Measurements from ENCODE around the gene ZP1. TPM values are rescaled to one million over a fixed set of nuclear protein-coding genes. Genes with fewer than 3 reads are reported as not detected.
"Not testable (repeated sequence)": the region's sequence is repeated elsewhere in the genome, so short reads cannot be mapped to it uniquely, and the experiment has no call there.

Gene ZP1
- total RNA-seq, 1 donor: not detected

GRCh38 chr11:60905047-60905446 is 37.7 kb downstream of the ZP1 start:
- DNase-seq (ENCODE audit: low read depth in 2 of 3, low spot score in 2 of 3): no peak

GRCh38 chr11:60905551-60906113 is 38.3 kb downstream of the ZP1 start:
- no peak for DNase-seq (ENCODE audit: low read depth in 2 of 3, low spot score in 2 of 3)

- DNase-seq (ENCODE audit: low read depth in 2 of 3, low spot score in 2 of 3): peak; percentile 90 to 99 (median 97)
Observed at GRCh38 chr11:60906132-60906972, 39.0 kb downstream of the ZP1 start, which contains the start of gene PRPF19. Gene PRPF19 (minus strand): TSS chr11:60906585. CDS start chr11:60906382, 203 bp downstream.

- no peak for DNase-seq (ENCODE audit: low read depth in 2 of 3, low spot score in 2 of 3)
Observed at GRCh38 chr11:60908803-60909202, 41.5 kb downstream of the ZP1 start.

GRCh38 chr11:60909680-60910280 is 42.4 kb downstream of the ZP1 start:
- not testable (repeated sequence) for DNase-seq (ENCODE audit: low read depth in 2 of 3, low spot score in 2 of 3)

- no peak for DNase-seq (ENCODE audit: low read depth in 2 of 3, low spot score in 2 of 3)
Observed at GRCh38 chr11:60910281-60910687, 42.9 kb downstream of the ZP1 start.

- DNase-seq (ENCODE audit: low read depth in 2 of 3, low spot score in 2 of 3): no peak
Observed at GRCh38 chr11:60910711-60911380, 43.5 kb downstream of the ZP1 start.

GRCh38 chr11:60912223-60912850 is 45.0 kb downstream of the ZP1 start:
- no peak for DNase-seq (ENCODE audit: low read depth in 2 of 3, low spot score in 2 of 3)

- DNase-seq (ENCODE audit: low read depth in 2 of 3, low spot score in 2 of 3): no peak
Observed at GRCh38 chr11:60912851-60913528, 45.6 kb downstream of the ZP1 start.

- peak; percentile 80 to 90 (median 81) for DNase-seq (ENCODE audit: low read depth in 2 of 3, low spot score in 2 of 3)
Observed at GRCh38 chr11:60913793-60914632, 46.7 kb downstream of the ZP1 start, which contains the start of gene TMEM109. Gene TMEM109 (plus strand): TSS chr11:60914158. CDS start chr11:60919694, 5,536 bp downstream.

- DNase-seq (ENCODE audit: low read depth in 2 of 3, low spot score in 2 of 3): peak in 1 of 3 donors; percentile 22
Observed at GRCh38 chr11:60914633-60915247, 47.4 kb downstream of the ZP1 start.

- DNase-seq (ENCODE audit: low read depth in 2 of 3, low spot score in 2 of 3): peak in 2 of 3 donors; percentile 80 to 86
Observed at GRCh38 chr11:60915248-60915914, 48.0 kb downstream of the ZP1 start.

- DNase-seq (ENCODE audit: low read depth in 2 of 3, low spot score in 2 of 3): no peak
Observed at GRCh38 chr11:60916669-60917206, 49.4 kb downstream of the ZP1 start.

GRCh38 chr11:60917267-60917666 is 49.9 kb downstream of the ZP1 start:
- no peak for DNase-seq (ENCODE audit: low read depth in 2 of 3, low spot score in 2 of 3)

- DNase-seq (ENCODE audit: low read depth in 2 of 3, low spot score in 2 of 3): no peak
Observed at GRCh38 chr11:60918251-60918938, 51.1 kb downstream of the ZP1 start.

- no peak for DNase-seq (ENCODE audit: low read depth in 2 of 3, low spot score in 2 of 3)
Observed at GRCh38 chr11:60918939-60919265, 51.6 kb downstream of the ZP1 start.

GRCh38 chr11:60919320-60919719 is 52.0 kb downstream of the ZP1 start:
- peak in 2 of 3 donors; percentile 36 to 40 for DNase-seq (ENCODE audit: low read depth in 2 of 3, low spot score in 2 of 3)

Measured in hematopoietic multipotent progenitor cell (in vitro differentiated cells).